ENCODE measurements around the gene SMS.

SMS gene

GRCh38 chrX:21972046-21972445 is 31.5 kb downstream of the SMS start:
- no peak overlapping the region for H3K4me2 ChIP-seq (ENCODE audit: low read length)
- no peaks in the 10 kb centered on the region for H3K9me3 ChIP-seq (ENCODE audit: control insufficient read depth, insufficient read depth, low read length)
- no peaks in the 10 kb centered on the region for H3K9me2 ChIP-seq (replicated peaks; ENCODE audit: control insufficient read depth, low read length)
- H3K27me3 ChIP-seq (ENCODE audit: control insufficient read depth, low read length), result no peaks in the 10 kb centered on the region
- H3K27ac ChIP-seq (ENCODE audit: low read depth, low read length), result no peak overlapping the region
- no peaks in the 10 kb centered on the region for H3K4me1 ChIP-seq (ENCODE audit: control insufficient read depth, low read length)
- no peak overlapping the region for H3K4me3 ChIP-seq (ENCODE audit: low read length)
- no peaks in the 10 kb centered on the region for H3F3A ChIP-seq (ENCODE audit: control insufficient read depth, insufficient read depth)
- no peak for TF ChIP-seq EZH2phosphoT487 (IDR thresholded peaks at IDR 0.05; ENCODE audit: borderline replicate concordance, low read length)
- no peak for TF ChIP-seq CTCF (IDR thresholded peaks at IDR 0.05; ENCODE audit: low read depth, low read length, poor library complexity, severe bottlenecking)
- H3K79me2 ChIP-seq (ENCODE audit: control insufficient read depth, low read length), result peaks cover 4% of the 10 kb centered on the region
- no peaks in the 10 kb centered on the region for H4K20me1 ChIP-seq (ENCODE audit: control insufficient read depth, insufficient read depth, low read depth, low read length)
- peaks cover 31% of the 10 kb centered on the region for H3K36me3 ChIP-seq (ENCODE audit: control insufficient read depth, low read length)

GRCh38 chrX:21972721-21973120 is 32.2 kb downstream of the SMS start:
- Histone ChIP-seq H3K9me2 (replicated peaks; ENCODE audit: control insufficient read depth, low read length) (no peaks in the 10 kb centered on the region), H3K36me3 (ENCODE audit: control insufficient read depth, low read length) (peaks cover 34% of the 10 kb centered on the region), H3K27me3 (ENCODE audit: control insufficient read depth, low read length) (no peaks in the 10 kb centered on the region), H3K79me2 (ENCODE audit: control insufficient read depth, low read length) (no peaks in the 10 kb centered on the region; the same call in 1 of the 2 replicates), H3K4me3 (ENCODE audit: low read length) (no peak overlapping the region), H3K9me3 (ENCODE audit: control insufficient read depth, insufficient read depth, low read length) (no peaks in the 10 kb centered on the region), H3K27ac (ENCODE audit: low read depth, low read length) (no peak overlapping the region), H3K4me1 (ENCODE audit: control insufficient read depth, low read length) (no peaks in the 10 kb centered on the region), H3F3A (ENCODE audit: control insufficient read depth, insufficient read depth) (no peaks in the 10 kb centered on the region), H4K20me1 (ENCODE audit: control insufficient read depth, insufficient read depth, low read depth, low read length) (no peaks in the 10 kb centered on the region), H3K4me2 (ENCODE audit: low read length) (no peak overlapping the region)
- no peak for TF ChIP-seq CTCF (IDR thresholded peaks at IDR 0.05; ENCODE audit: low read depth, low read length, poor library complexity, severe bottlenecking)

GRCh38 chrX:21973321-21974010 is 33.0 kb downstream of the SMS start:
- Histone ChIP-seq H3F3A (ENCODE audit: control insufficient read depth, insufficient read depth) (no peaks in the 10 kb centered on the region), H3K9me2 (replicated peaks; ENCODE audit: control insufficient read depth, low read length) (no peaks in the 10 kb centered on the region), H3K4me3 (ENCODE audit: low read length) (no peak overlapping the region), H3K27ac (ENCODE audit: low read depth, low read length) (no peak overlapping the region), H3K9me3 (ENCODE audit: control insufficient read depth, insufficient read depth, low read length) (no peaks in the 10 kb centered on the region), H3K36me3 (ENCODE audit: control insufficient read depth, low read length) (peaks cover 30% of the 10 kb centered on the region), H3K4me1 (ENCODE audit: control insufficient read depth, low read length) (no peaks in the 10 kb centered on the region), H3K4me2 (ENCODE audit: low read length) (no peak overlapping the region), H3K27me3 (ENCODE audit: control insufficient read depth, low read length) (no peaks in the 10 kb centered on the region), H4K20me1 (ENCODE audit: control insufficient read depth, insufficient read depth, low read depth, low read length) (no peaks in the 10 kb centered on the region), H3K79me2 (ENCODE audit: control insufficient read depth, low read length) (no peaks in the 10 kb centered on the region)
- TF ChIP-seq EZH2phosphoT487 (IDR thresholded peaks at IDR 0.05; ENCODE audit: borderline replicate concordance, low read length), result no peak
- no peak for TF ChIP-seq CTCF (IDR thresholded peaks at IDR 0.05; ENCODE audit: low read depth, low read length, poor library complexity, severe bottlenecking)

Measured in DOHH2 (cell line).